Activated CD8-positive, alpha-beta memory T cell treated with anti-CD3 and anti-CD28 coated beads, Interleukin-2, amount 50 U/mL, for 4 hours (primary cell): ENCODE data around the gene PEMT.
"Not testable (repeated sequence)": the region's sequence is repeated elsewhere in the genome, so short reads cannot be mapped to it uniquely, and the experiment has no call there.

Source experiments
- DNase-seq: peaks from one replicate; pipeline ENCODE4 v3.0.0-alpha.2; 2020

Gene PEMT

GRCh38 chr17:17591355-17592298 is at the start of gene PEMT:
Gene PEMT (minus strand): TSS chr17:17591708. CDS start chr17:17591626, 82 bp downstream.
- DNase-seq: peak; percentile 90

GRCh38 chr17:17639661-17640270 is 48.3 kb upstream of the PEMT start:
- not testable (repeated sequence) for DNase-seq

- no peak for DNase-seq
Observed at GRCh38 chr17:17638467-17638866, 47.0 kb upstream of the PEMT start.

GRCh38 chr17:17636272-17636885 is 44.9 kb upstream of the PEMT start:
- DNase-seq: no peak

- not testable (repeated sequence) for DNase-seq
Observed at GRCh38 chr17:17635537-17636271, 44.2 kb upstream of the PEMT start.

- DNase-seq: no peak
Observed at GRCh38 chr17:17635126-17635525, 43.6 kb upstream of the PEMT start.

- DNase-seq: no peak
Observed at GRCh38 chr17:17633310-17633709, 41.8 kb upstream of the PEMT start.

- not testable (repeated sequence) for DNase-seq
Observed at GRCh38 chr17:17632690-17633089, 41.2 kb upstream of the PEMT start.

GRCh38 chr17:17628388-17629008 is 37.0 kb upstream of the PEMT start:
- peak; percentile 47 for DNase-seq

- DNase-seq: no peak
Observed at GRCh38 chr17:17626840-17627239, 35.3 kb upstream of the PEMT start.

- no peak for DNase-seq
Observed at GRCh38 chr17:17626151-17626805, 34.8 kb upstream of the PEMT start.

- no peak for DNase-seq
Observed at GRCh38 chr17:17624741-17625140, 33.2 kb upstream of the PEMT start.

- no peak for DNase-seq
Observed at GRCh38 chr17:17623904-17624303, 32.4 kb upstream of the PEMT start.

GRCh38 chr17:17621254-17621653 is 29.7 kb upstream of the PEMT start:
- no peak for DNase-seq

- DNase-seq: peak; percentile 55
Observed at GRCh38 chr17:17613708-17614114, 22.2 kb upstream of the PEMT start.

- DNase-seq: no peak
Observed at GRCh38 chr17:17612085-17613022, 20.8 kb upstream of the PEMT start.

- DNase-seq: no peak
Observed at GRCh38 chr17:17609121-17609520, 17.6 kb upstream of the PEMT start.

GRCh38 chr17:17606416-17607000 is 15.0 kb upstream of the PEMT start:
- DNase-seq: no peak

- DNase-seq: no peak
Observed at GRCh38 chr17:17605729-17606088, 14.2 kb upstream of the PEMT start.

- no peak for DNase-seq
Observed at GRCh38 chr17:17605083-17605728, 13.7 kb upstream of the PEMT start.
